ENCODE measurements around the gene CTNNA3.

CTNNA3 gene

DNA sequence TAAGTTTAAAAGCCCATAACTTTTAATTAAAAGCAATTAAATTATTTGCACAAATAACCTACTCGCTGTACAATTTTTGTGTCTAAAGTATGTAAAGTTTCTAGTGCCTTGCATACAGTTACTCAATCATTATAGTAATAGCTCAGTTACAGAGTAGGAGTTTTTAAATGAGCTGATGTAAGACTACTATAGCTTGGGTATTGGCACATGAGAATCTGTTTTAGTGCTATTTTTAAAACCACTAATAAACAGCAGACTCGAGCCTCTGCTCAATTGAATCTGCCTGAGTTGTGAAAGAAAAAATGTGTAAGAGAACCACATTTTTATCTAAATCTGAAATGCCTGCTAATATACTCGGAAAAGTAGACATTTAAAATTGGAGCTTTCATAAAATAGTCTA is 31.1 kb downstream of the CTNNA3 start:
- ATAC-seq, result no peak

DNA sequence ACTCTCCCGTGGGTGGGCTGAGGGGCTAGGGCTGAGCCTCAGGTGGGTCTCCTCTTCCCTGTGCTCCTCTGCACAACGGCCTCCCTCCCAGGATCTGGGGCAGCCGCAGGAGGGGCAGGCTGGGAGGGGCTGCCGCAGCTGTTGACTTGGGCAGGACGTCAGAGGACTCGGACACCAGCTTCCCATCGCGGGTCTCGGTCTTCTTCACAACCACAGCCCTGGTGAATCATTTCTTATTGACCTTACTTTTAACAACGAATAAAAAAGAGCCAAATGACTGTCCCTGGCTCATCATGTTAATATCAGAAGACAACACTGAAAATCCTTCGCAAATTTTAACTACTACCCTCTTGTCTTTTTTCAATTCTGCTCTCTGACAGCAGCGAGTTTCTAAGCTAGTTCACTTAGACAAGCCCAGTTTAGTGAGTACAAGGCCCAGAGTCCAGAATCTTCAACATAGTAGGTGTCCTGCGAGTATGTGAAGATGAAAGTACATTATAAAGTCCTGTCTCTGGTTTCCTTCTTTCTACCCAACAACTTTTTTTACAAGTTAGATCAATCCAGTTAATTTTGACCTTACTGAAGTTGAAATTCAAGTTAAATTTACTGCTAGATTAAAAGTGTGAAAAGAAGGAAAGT is 32.4 kb downstream of the CTNNA3 start:
- ATAC-seq, result no peak

DNA sequence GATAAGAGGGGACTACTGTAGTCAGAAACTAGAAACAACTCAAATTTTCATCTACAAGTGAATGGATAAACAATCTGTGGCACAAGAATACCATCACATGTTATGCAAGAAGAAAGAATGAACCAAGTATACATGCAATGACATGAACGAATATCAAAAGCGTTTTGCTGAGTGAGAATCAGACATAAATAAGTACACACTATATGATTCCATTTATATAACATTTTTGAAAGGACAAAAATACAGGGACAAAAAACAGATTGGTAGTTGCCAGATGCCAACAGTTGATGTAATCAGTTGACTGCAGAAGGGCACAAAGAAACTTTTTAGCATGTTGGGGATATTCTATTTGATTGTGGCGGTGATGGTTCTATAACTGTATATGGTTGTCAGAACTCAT is 33.6 kb downstream of the CTNNA3 start:
- ATAC-seq, result no peak

DNA sequence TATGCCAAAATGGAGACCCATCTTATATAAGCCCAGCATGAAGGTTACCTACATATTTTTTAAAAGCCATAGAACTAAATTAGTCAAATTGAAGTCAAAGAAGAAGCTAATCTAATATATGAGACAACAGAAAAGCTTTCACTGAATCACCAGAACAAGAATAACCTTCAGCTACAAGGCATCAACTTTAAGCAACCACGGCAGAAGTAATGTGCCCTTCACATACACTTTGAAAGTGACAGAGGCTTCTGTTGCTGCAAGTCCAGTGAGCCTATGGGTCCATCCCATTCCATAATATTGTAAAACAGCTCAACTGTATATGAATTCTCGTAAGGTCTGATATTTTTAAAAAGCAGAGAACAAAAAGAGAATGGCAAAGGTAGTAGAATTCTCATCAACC is 36.5 kb downstream of the CTNNA3 start:
- ATAC-seq, result no peak

DNA sequence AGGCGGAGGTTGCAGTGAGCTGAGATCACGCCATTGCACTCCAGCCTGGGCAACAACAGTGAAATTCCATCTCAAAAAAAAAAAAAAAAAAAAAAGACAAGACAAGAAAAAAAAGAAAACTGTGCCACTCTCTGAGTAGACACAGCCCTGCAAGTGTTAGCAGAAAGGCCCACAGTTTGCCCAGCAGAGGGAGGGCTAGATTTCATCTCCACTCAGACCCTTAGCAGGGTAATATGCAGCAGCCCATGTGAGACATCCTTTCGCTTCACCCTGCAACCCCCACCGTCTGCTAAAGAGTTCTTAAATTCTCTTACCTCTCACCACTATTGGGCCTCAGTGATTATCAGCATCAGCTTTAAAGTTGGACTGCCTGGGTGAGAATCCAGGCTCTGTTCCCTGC is 38.2 kb downstream of the CTNNA3 start:
- ATAC-seq, result no peak

DNA sequence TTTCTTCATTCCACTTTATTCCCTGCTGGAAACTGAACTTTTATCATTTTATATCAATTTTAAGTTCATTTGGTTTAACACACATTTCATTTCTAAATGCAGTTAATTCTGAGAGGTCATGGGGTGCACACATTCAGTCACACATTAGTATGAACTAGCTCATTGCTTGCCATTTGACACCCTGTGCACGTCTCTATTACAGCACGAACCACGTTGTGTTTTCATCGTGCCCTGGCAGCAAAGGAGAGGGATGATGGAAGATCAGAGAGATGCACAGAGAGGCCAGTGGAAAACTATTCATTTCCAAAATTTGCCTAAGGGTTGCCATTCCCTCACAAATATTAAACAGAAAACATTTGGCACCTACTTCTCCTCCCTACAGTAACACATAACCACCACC is 45.4 kb downstream of the CTNNA3 start:
- ATAC-seq, result no peak

DNA sequence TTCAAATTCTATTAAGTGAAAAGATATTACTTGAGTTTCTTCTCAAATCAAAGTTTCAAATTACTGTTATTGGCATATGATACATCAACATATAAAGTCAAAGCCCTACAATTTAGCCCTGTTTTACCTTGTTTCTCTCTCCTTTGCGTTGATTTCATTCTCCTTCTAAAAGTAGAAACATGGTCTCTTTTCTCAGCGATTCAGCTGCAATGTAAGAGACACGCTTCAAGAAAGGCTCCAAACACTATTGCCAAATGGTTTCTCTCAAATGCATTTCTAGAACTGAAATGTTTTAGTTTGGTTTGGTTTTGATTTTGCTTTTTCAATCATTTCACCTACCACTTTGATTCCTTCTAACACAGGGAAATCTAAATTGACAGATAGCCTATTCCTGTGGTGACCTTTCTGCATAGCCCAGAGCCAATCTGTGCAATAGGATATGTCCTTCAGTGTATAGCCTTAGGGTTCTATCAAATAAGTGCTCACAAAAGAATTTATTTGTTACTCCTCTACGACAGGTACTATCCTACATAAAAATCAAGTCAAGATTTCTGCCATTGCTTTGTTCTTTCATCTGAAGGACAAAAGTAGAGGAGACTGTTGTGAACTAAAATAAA is 47.3 kb downstream of the CTNNA3 start:
- no peak for ATAC-seq

DNA sequence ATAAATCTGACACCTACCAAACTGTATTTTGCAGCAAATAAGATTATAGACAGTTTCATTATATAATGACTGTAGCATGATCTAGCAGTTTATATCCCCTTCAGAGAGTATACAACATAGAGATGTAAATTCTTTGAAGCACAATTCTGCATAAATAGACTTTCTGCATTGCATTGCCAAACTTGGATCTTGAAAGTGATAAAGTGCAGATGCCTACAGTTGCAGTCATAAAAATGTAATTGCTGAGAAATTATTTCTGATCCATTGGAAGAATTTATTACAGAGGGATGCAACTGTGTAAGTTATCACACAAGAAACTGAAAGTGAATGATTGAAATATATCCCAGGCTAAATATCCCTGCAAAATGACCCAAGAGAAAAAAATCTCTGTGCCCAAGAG is 65.1 kb downstream of the CTNNA3 start:
- no peak for ATAC-seq

DNA sequence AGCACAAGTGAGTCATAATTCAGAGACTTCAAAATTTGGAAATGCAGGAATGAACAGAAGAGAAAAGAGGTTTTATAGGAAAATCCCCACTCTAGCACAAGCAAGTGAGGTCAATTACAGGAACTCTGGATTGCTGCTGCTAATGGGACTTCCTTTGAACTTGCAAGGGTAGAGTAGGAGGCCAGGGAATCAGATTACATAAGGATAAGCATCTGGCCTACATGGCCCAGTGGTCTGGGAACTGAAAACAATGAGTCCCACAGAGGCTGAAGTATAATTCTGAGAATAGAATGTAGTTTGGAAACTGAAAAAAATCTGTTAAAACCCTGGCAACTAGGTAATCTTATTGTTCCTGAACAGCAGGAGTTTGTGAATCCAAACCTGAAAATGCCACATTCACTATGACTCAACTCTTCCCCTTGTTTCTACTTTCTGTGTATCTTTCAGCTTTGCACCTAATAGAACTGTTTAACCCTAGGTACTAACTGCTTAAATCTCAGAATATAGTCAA is 66.5 kb downstream of the CTNNA3 start:
- no peak for ATAC-seq

DNA sequence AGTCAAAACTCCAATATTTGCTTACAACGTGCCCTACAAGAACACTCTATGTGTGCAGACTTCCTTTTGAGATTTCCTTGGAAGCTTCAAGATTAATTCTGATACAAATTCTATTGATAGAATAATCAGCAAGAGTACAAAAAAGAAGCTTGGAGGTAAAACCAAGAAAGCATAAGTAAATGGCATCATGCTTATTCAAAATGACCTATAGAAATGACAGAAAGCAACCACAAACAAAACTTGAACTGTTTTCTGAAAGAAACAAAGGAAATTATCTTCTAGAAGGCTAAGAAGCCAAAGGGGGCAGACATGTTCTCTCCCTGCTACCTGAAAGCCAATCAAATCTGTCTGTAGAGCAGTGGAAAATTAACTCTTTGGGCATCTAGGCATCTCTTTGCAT is 73.0 kb downstream of the CTNNA3 start:
- no peak for ATAC-seq

DNA sequence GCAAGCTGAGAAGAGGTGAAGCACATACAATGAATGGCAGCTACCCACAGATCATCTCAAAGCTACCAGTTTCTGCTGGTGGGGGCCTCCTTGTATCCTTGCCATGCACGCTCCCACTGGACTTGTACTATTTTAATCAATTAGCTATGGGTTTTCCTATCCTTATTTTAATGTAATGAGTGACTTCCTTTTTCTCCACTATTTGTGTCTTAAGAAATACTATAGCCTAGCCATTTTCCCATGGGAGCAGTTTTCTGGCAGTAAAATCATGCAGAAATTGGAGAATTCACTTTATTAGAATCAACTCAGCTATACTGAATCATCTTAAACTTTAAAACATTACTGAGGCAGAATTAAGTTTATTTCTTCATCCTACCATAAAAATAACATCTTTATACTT is 73.5 kb downstream of the CTNNA3 start:
- no peak for ATAC-seq

DNA sequence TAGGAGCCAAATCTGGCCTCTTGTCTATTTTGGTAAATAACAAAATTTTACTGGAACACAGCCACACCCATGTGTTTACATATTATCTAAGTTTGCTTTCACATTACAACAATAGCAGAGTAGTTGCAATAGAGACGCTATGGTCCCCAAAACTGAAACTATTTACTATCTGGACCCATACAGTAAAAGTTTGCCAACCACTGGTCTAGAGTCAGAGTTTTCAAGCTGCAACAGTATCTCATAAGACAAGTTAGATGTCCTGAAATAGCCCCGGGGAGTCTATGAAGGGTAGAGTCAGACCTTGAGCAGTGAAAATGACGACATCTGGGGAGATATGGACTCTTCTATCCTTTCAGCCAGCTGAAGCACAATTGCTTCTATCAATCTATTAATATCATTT is 74.2 kb downstream of the CTNNA3 start:
- no peak for ATAC-seq

DNA sequence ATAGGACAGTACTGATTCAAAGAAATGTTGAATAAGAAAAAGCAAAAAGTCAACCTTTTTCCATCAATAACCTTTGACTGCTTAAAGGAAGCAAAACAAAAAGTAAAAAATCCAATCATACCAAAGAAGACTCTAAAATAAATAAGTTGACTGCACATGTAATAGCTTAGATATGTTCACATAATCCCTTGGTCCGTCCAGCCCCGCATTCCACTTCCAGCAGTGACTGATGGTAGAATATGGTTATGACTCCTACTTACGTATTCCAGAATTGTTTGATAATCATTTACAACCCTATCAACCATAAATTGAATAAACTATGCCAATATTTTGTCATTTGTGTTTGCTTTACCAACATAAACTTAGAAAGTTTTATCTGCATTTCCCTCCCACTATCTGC is 77.9 kb downstream of the CTNNA3 start:
- no peak for ATAC-seq

DNA sequence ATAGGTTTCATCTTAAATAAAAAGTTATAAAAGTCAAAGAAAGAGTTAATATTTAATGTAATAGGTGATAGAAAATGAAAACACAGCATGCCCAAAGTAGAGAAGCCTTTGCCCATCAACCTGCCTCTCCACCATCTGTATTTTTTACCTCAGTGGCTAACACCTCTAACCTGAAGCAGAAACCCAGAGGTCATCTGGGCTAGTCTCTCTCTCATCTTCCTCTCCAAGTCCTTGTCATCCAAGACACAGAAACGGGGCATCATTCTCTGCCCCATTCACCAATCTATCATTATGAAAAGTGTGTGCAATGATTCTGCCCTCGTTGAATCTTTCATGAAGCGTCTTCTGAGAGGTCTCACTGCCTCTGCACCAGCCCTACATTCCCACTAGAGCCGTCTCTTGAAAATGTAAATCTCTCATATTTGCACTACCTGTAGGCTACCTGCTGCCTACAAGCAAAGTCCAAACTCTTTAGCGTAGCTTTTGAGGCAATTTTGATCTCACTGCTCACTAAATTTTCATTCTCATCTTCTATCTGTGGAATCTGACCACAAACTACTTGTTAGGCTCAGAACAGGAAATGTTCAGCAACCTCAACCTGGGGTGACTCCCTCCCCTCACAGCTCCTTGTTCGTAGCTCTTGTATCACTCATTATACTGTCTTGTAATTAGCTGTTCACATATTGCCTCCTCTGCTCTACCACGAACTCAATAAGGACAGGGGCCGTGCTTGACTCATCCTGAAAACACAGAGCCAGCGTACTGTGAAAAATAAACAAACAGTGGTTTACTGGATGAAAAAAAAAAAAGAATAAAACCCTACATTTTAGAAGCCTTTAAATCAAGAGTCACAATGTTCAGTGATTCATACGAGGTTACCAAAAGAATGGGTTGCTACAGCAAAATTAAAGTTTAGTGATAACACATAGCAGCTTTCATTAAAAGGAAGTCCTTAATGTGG is 83.1 kb downstream of the CTNNA3 start:
- ATAC-seq, result peak; percentile 99 to 100

DNA sequence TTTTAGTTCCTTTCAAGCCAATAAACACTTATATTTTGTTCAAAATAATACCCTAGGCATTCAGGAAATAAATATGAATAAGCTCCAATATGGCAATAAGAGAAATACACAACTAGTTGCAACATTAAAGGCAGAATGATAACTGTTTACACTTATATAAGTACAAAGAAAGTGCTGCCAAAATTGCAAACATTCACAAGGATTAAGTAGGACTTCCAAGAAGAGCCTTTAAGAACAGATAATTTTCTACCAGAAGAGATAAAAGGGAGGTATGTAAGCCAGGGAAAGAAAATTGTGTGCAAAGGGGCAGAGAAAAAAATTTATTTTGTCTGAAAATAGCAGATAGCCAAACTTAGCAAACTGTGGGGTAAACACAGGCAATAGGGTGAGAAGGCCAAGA is 83.8 kb downstream of the CTNNA3 start:
- ATAC-seq, result no peak

DNA sequence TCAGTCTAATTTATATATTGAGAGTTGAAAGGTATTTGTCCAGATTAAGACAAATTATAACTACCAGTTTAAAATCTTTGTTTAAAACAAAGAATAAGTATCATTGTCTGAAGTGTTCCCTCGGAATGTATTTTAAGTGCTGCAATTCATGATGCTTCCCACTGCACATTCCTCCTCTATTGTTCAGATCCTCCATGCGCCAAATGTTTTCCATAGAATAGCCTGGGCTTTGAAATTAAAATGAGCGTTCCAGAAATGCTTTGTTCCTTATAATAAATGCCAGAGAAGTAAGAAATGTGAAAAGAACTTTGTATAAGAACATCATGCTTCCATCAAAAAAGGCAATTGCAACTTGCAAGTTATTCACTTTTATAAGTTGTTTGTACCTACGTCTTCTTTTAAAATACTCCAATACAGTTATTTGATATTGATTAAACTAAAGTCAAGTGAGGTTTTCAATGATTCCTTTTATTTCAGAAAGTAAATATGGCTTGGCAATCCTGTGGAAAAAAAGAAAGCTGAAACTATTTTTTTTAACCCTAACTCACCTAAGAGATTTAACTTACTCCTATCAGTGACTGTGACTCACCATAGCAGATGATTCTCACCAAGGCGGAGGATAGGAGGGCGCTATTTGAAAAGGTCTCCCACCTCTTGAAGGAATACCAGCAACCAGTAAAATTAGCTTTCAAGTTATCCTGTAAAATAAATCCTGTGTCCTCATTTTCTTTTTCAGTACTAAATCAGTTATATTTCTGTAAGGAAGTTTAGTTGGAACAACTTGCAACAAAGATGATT is 85.8 kb downstream of the CTNNA3 start:
- ATAC-seq, result no peak

DNA sequence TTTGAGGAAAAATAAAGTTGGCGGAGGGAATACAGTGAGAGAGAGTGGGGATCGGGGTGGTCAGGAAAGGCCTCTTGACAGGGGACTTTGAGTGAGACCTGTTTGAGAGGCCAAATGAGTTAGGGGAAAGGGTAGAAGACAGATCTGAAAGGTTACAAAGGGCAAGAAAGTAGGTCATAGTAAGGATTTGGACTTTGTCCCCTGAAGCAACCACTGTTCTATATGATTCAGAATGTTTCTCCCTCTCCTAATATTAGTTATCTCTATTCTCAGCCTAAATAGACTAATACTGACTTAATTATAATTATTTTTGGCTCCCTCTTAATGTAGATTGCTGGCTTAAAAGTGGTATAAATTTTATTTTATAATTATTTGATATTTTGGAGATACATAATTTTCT is 88.0 kb downstream of the CTNNA3 start:
- ATAC-seq, result no peak

DNA sequence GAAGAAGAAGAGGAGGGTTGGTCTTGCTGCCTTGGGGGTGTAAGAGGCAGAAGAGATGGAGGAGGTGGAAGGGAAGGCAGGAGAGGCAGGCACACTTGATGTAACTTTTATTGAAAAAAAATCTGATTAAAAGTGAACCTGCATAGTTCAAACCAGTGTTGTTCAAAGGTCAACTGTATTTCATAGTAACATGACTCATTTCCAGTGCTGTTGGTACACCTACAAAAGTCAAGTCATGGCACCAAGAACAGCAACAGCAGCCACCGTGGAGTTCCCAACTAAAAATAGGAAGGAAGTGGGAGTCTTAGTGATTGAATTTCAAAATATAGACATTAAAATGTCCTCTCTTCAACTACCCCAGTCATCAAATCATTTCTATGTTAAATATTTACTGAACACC is 88.5 kb downstream of the CTNNA3 start:
- peak in 1 of 2 donors; percentile 48 for ATAC-seq

DNA sequence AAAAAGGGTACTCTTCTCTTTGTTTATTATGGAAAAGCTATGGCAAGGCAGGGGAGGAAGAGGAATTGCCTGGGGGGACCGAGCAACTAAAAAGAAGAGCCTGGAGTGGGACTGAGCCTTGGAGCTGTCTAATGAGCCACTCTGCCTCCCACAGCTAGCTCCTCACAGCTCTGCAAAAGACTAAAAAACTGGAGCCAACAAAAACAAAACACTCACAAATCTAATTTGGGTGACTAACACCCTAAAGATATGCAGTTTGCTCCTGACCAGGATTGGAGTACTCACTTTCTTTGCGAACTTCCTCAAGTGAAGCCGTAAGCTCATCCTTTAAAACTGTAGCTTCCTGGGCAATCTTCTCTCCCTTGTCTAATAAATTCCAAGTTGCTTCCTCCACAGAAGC is 89.4 kb downstream of the CTNNA3 start:
- ATAC-seq, result no peak

DNA sequence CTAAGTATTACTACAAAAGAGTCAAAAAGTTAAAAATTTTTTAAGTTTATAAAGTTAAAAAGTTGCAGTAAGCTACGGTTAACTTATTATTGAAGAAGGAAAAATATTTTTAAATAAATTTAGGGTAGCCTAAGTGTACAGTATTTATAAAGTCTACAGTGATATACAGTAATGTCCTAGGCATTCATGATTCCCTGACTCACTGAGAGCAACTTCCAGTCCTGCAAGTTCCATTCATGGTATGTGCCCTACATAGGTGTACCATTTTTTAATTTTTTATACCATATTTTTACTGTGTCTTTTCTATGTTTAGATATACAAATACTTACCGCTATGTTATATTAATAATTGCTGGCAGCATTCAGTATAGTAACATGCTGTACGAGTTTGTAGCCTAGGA is 92.3 kb downstream of the CTNNA3 start:
- ATAC-seq, result no peak

DNA sequence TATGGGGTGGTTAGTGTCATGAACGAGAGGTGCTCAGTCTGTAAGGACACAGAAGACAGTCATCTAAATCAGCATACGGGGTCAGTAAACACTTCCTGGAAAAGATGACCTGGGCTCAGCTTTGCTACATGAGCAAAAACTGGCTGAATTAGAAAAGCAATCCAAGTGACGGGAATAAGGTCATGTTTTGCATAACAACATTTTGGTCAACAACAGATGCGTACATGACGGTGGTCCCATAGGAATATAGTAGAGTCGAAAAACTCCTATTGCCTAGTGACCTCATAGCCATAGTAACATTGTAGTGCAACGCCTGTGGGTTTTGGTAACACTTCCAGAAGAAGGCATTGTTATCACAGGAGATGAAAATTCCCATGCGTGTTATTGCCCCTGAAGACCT is 92.9 kb downstream of the CTNNA3 start:
- ATAC-seq, result no peak

DNA sequence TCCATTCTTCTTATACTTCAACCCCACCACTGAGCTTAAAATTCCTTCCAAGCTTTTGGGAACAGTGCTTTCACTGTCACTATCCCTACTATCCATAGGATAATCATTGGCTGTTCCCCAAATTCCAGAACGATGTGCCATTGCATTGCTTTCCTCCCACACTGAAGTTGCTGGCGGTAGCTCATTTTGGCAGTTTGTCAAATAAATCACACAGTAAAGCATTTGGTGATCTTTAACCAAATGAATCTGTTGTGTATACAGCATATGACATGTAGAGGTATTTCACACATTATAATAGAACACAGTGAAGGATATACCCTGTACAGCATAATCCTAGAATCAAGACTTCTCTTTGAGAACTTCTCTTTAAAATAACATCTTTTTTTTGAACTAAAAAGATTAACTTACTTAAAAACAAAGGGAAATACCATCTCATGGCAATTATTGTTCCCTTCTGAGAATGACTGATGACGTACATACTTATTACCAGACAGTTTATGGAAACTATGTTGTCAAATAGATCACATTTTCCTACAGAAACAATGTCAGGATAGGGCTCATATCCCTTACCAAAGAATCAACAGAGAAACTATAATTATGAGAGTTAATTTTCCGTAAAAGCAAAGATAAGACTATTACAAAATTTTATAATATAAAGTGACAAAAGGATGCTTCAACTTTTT is 93.6 kb downstream of the CTNNA3 start:
- ATAC-seq, result no peak
